Measurements from ENCODE around the gene KLRC2. TPM values are rescaled to one million over a fixed set of nuclear protein-coding genes. Genes with fewer than 3 reads are reported as not detected.
A peak's percentile ranks its signal among the peaks of the same experiment; 100 is the strongest.

KLRC2 gene
- total and polyA plus RNA-seq, 8 donors = 0.10 to 10.4 (median 2.0) TPM; not detected in 4

DNA sequence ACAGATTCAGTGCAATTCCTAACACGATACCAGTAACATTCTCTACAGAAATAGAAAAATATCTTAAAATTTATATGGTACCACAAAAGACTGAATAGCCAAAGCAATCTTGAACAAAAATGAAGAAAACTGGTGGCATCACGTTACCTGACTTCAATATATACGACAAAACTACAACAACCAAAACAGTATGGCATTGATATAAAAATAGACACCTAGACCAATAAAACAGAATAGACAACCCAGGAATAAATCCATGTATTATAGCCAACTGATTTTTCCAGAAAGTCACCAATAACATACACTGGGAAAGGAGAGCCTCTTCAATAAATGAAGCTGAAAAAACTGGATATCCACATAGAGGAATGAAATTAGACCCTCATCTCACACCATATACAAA lies 51.6 kb downstream of the KLRC2 start:
- DNase-seq = no peak
- Histone ChIP-seq H3K9me3 (no peaks in the 10 kb centered on the region), H3K36me3 (no peaks in the 10 kb centered on the region), H3K4me3 (no peak overlapping the region), H3K4me1 (no peaks in the 10 kb centered on the region), H3K27ac (no peak overlapping the region), H3K27me3 (no peaks in the 10 kb centered on the region)
- 87 to 92% (median 89%) methylated on average over 3 of the region's 3 CpGs for WGBS, 5 donors
- intact Hi-C loops (cut with DNase I; ENCODE audit: low total_unique reads) = no loop called here
- TF ChIP-seq, protein P1, sequence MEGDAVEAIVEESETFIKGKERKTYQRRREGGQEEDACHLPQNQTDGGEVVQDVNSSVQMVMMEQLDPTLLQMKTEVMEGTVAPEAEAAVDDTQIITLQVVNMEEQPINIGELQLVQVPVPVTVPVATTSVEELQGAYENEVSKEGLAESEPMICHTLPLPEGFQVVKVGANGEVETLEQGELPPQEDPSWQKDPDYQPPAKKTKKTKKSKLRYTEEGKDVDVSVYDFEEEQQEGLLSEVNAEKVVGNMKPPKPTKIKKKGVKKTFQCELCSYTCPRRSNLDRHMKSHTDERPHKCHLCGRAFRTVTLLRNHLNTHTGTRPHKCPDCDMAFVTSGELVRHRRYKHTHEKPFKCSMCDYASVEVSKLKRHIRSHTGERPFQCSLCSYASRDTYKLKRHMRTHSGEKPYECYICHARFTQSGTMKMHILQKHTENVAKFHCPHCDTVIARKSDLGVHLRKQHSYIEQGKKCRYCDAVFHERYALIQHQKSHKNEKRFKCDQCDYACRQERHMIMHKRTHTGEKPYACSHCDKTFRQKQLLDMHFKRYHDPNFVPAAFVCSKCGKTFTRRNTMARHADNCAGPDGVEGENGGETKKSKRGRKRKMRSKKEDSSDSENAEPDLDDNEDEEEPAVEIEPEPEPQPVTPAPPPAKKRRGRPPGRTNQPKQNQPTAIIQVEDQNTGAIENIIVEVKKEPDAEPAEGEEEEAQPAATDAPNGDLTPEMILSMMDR (IDR thresholded peaks at IDR 0.05) = no peak
- TF ChIP-seq EP300 (IDR thresholded peaks at IDR 0.05) (no peak), POLR2A (IDR thresholded peaks at IDR 0.05) (no peak), POLR2AphosphoS5 (IDR thresholded peaks at IDR 0.05) (no peak)

DNA sequence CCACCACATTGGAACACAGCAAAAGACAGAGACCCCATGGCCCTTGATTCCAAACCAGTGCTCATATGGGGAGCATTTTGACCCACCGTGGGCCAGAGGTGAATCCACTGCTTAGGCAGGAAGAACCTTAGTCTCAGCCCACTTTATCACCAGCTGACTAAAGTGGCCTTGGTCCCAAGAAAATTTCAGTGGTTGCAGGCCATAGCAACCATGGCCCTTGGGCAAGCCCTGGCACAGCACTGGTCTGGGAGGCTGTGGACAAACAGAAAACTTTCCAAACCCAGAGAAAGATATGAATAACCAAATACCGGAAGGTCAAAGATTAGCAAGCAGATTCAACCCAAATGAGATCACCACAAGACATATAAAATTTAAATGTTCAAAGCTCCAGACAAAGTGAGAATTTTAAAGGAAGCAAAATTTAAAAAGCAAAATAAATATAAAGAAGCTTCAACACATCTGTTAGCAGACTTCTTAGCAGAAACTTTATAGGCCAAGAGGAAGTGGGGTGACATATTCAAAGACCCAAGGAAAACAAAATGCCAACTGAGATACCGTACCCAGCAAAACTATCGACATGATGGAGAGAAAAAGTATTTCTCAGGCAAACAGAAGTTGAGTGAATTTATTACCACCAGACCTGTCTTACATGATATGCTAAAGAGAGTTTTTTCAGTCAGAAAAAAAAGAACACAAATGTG lies 53.7 kb downstream of the KLRC2 start:
- H3K36me3 ChIP-seq = no peaks in the 10 kb centered on the region
- WGBS, 5 donors = 85 to 92% (median 88%) methylated on average over 4 of the region's 4 CpGs
- intact Hi-C loops (cut with DNase I; ENCODE audit: low total_unique reads) = no loop called here

More for the DNA sequence above, 53.7 kb downstream of the KLRC2 start:
- H3K4me3 ChIP-seq = no peak overlapping the region
- no peaks in the 10 kb centered on the region for H3K9me3 ChIP-seq
- H3K27me3 ChIP-seq = no peaks in the 10 kb centered on the region
- H3K27ac ChIP-seq = peak overlapping the region in 1 of 5 donors; percentile 7
- DNase-seq = no peak
- TF ChIP-seq POLR2AphosphoS5 (IDR thresholded peaks at IDR 0.05) (no peak), POLR2A (IDR thresholded peaks at IDR 0.05) (no peak), EP300 (IDR thresholded peaks at IDR 0.05) (no peak)
- TF ChIP-seq, protein P1 (IDR thresholded peaks at IDR 0.05) = no peak
- no peaks in the 10 kb centered on the region for H3K4me1 ChIP-seq

Other genes with a start within 250 kb of the KLRC2 start
- 100 to 1,000 TPM in 2 of 5 donors, 10 to 100 TPM in 3; 28.4 to 116 (median 91.0) TPM for gene GABARAPL1, start 223.1 kb downstream of the KLRC2 start, total RNA-seq
- gene GABARAPL1, start 223.1 kb downstream of the KLRC2 start, polyA plus RNA-seq = 100 to 1,000 TPM in 2 of 3 donors, 10 to 100 TPM in 1; 63.5 to 133 (median 126) TPM
- 10 to 100 TPM in 1 of 5 donors, 1 to 10 TPM in 1, under 1 TPM in 2, not detected in 1; under 0.01 to 15.4 (median 1.4) TPM for gene KLRD1, start 128.1 kb downstream of the KLRC2 start, total RNA-seq
- 1 to 10 TPM in 1 of 3 donors, under 1 TPM in 2; 0.48 to 1.5 (median 0.50) TPM for gene KLRD1, start 128.1 kb downstream of the KLRC2 start, polyA plus RNA-seq
- 10 to 100 TPM in 2 of 5 donors, 1 to 10 TPM in 1, not detected in 2; 2.0 to 17.4 (median 12.9) TPM for gene KLRK1, start 46.0 kb downstream of the KLRC2 start, total RNA-seq
- gene KLRK1, start 46.0 kb downstream of the KLRC2 start, polyA plus RNA-seq = 1 to 10 TPM in 2 of 3 donors, under 1 TPM in 1; 0.50 to 2.4 (median 2.0) TPM
- 1 to 10 TPM in 1 of 5 donors, not detected in 4; 1.3 TPM for gene KLRC4, start 26.3 kb downstream of the KLRC2 start, total RNA-seq
- under 1 TPM in 1 of 3 donors, not detected in 2; 0.13 TPM for gene KLRC4, start 26.3 kb downstream of the KLRC2 start, polyA plus RNA-seq
- gene KLRC3, start 15.4 kb downstream of the KLRC2 start, total RNA-seq = 1 to 10 TPM in 2 of 5 donors, not detected in 3; 1.3 TPM
- gene KLRC3, start 15.4 kb downstream of the KLRC2 start, polyA plus RNA-seq = under 1 TPM in 1 of 3 donors, not detected in 2; 0.43 TPM
- 10 to 100 TPM in 1 of 5 donors, 1 to 10 TPM in 3, not detected in 1; 1.2 to 11.3 (median 3.2) TPM for gene KLRC1, start 17.4 kb upstream of the KLRC2 start, total RNA-seq
- gene KLRC1, start 17.4 kb upstream of the KLRC2 start, polyA plus RNA-seq = 1 to 10 TPM in 1 of 3 donors, under 1 TPM in 2; 0.50 to 5.3 (median 0.58) TPM
- 1 to 10 TPM in 1 of 5 donors, under 1 TPM in 1, not detected in 3; 0.92 to 3.2 TPM for gene EIF2S3B, start 69.9 kb upstream of the KLRC2 start, total RNA-seq
- gene EIF2S3B, start 69.9 kb upstream of the KLRC2 start, polyA plus RNA-seq = 1 to 10 TPM in 1 of 3 donors, under 1 TPM in 2; 0.28 to 1.7 (median 0.92) TPM
- 10 to 100 TPM in 2 of 5 donors, 1 to 10 TPM in 2, under 1 TPM in 1; 0.58 to 33.2 (median 7.2) TPM for gene MAGOHB, start 177.6 kb upstream of the KLRC2 start, total RNA-seq
- 10 to 100 TPM; 24.0 to 26.7 (median 25.1) TPM for gene MAGOHB, start 177.6 kb upstream of the KLRC2 start, polyA plus RNA-seq
- gene STYK1, start 238.0 kb upstream of the KLRC2 start, total RNA-seq = 10 to 100 TPM in 3 of 5 donors, 1 to 10 TPM in 2; 2.3 to 23.7 (median 12.0) TPM
- gene STYK1, start 238.0 kb upstream of the KLRC2 start, polyA plus RNA-seq = 1 to 10 TPM; 2.5 to 4.4 (median 4.3) TPM